ENCODE data around the gene RELN.

DNA sequence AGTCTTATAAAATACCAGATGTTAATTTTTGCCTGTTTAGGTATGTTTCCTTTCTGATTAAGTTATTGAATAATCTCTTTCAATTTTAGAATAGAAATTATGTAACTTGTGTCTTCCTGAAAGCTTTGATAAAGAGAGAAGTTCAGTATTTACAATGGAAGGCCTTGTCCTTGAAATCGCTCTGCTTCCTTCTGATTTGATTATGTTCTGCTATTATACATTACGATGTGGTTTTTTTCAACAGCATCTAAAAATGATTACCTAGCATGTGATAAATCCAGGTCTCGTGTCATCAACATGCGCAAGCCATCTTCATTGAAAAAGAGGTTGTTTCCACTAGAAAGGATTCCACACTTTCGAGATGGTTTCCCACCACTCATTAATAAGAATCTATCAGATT lies 447.0 kb downstream of the RELN start:
- TF ChIP-seq POLR2A (IDR thresholded peaks at IDR 0.05; ENCODE audit: low read depth, low read length) (no peak), POLR2AphosphoS5 (IDR thresholded peaks at IDR 0.05; ENCODE audit: low read depth, low read length) (no peak), TAF1 (IDR thresholded peaks at IDR 0.05; ENCODE audit: low read depth, low read length) (no peak), POU2F2 (IDR thresholded peaks at IDR 0.05; ENCODE audit: low read depth, low read length) (no peak), SPI1 (IDR thresholded peaks at IDR 0.05; ENCODE audit: low read depth, low read length) (no peak), PAX5 (IDR thresholded peaks at IDR 0.05; ENCODE audit: insufficient read depth, low read length, severe bottlenecking) (no peak)
